GM18858 (cell line): ENCODE data around the gene NINJ2.
A peak's percentile ranks its signal among the peaks of the same experiment; 100 is the strongest.
"Not testable (repeated sequence)": the region's sequence is repeated elsewhere in the genome, so short reads cannot be mapped to it uniquely, and the experiment has no call there.

Experiments
- ATAC-seq: cut with Tn5 transposase; IDR thresholded peaks from one replicate; pipeline ENCODE4 v1.9.1; 2021; ENCODE audit not compliant: unreplicated experiment

Gene NINJ2

GRCh38 chr12:642633-643474 lies 20.4 kb downstream of the NINJ2 start:
- ATAC-seq = peak; percentile 40

- ATAC-seq = not testable (repeated sequence)
These were observed 21.9 kb downstream of the NINJ2 start for GRCh38 chr12:641321-641720.

- no peak for ATAC-seq
These were observed 22.5 kb downstream of the NINJ2 start for GRCh38 chr12:640773-641172.

DNA sequence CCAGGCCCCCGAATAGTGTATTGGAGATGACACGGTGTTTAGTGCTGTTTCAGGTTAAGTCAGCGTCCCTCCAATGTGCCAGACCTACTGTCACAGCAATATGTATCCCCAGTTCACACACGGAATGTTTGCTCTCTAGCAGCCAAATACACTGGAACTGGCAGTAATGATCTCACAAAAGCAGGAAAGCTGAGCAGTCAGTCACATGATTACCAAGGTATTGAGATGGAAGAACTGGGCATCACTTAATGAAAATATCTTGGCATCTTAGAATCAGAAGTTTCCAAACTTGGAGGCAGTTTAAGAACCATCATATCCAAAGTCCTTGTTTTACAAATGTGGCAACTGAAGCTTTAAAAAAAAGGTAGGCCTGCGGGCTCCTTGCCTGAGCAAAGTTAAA lies 23.3 kb downstream of the NINJ2 start:
- no peak for ATAC-seq

GRCh38 chr12:639566-639965 lies 23.7 kb downstream of the NINJ2 start:
- no peak for ATAC-seq

GRCh38 chr12:638953-639557 lies 24.2 kb downstream of the NINJ2 start:
- ATAC-seq = no peak

DNA sequence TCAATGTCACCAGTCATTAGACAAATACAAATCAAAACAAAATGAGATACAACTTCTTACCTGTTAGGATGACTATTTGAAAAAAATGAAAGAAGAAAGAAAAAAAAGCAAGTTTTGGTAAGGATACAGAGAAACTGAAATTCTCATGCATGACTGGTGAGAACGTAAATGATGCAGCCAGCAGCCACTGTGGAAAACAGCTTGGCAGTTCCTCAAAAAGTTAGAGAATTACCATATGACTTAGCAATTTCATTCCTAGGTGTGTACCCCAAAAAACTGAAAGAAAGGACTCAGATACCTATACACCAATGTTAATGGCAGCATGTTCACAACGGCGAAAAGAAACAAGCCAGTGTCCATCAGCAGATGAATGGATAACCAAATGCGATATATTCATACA lies 26.6 kb downstream of the NINJ2 start:
- no peak for ATAC-seq

- ATAC-seq = no peak
These were observed 29.5 kb downstream of the NINJ2 start for GRCh38 chr12:633731-634130.

DNA sequence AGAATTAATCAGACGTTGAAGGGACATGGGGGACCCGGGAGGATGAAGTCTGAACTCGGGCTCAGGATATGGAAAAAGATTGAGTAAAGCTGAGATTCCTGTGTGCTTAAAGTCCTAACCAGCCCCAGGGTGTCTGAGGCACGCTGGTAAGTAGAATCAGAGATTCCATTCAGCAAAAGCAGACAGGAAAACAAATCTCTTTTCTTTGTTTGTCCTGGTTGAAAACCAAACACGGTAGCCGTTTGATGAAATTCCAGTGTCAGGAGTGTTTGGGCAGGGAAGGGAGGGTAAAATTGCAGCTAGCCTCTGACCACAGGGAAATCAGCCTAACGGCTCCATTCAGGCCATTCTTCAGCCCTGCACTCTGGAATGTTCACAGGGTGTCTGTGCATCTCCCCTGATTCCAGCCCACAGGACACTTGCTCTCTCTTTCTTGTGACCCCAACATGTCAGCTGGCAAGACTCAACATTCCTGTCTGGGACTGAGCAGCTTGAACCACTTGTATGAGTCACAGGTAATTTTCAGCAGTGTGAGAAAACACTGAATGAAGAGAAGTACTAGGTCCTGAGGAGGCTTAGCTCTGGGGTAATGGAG lies 31.0 kb downstream of the NINJ2 start:
- ATAC-seq = no peak

DNA sequence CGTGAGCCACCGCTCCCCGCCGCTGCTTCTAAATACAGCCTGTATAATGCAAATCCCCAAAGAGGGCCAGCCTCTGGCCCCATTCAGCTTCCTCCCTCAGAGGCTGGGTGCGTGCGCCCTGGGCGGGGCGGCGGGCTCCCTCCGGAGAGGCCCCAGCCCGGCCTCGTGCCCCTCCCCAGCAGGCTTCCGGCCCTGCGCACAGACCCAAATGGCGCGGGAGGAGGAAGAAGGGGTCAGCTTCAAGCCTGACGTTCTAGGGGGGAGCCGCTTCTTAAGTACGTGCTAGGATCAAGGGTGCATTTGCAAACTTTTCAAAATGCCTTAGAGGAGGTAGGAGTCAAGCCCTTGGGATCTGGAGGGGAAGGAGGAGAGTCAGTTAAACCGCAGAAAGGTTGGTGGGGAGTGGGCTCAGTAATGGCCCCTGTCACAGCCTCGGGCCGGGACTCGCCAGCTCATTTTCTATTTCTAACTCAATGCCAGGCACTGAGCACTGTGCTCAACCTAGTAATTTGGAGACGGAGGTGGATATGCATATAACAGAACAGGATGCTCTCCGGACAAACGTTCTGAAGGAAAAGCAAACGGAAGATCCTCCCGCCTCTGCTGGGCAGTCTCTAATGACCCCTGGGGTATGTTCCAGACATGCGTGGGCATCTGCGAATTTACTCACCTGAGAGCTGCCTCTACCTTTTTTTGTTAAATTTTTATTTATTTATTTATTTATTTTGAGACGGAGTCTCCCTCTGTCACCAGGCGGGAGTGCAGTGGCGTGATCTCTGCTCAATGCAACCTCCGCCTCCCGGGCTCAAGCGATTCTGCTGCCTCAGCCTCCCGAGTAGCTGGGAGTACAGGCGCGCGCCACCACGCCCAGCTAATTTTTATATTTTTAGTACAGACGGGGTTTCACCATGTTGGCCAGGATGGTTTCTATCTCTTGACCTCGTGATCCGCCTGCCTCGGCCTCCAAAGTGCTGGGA lies 32.3 kb downstream of the NINJ2 start:
- no peak for ATAC-seq

GRCh38 chr12:628742-629078 lies 34.5 kb downstream of the NINJ2 start:
- ATAC-seq = not testable (repeated sequence)

DNA sequence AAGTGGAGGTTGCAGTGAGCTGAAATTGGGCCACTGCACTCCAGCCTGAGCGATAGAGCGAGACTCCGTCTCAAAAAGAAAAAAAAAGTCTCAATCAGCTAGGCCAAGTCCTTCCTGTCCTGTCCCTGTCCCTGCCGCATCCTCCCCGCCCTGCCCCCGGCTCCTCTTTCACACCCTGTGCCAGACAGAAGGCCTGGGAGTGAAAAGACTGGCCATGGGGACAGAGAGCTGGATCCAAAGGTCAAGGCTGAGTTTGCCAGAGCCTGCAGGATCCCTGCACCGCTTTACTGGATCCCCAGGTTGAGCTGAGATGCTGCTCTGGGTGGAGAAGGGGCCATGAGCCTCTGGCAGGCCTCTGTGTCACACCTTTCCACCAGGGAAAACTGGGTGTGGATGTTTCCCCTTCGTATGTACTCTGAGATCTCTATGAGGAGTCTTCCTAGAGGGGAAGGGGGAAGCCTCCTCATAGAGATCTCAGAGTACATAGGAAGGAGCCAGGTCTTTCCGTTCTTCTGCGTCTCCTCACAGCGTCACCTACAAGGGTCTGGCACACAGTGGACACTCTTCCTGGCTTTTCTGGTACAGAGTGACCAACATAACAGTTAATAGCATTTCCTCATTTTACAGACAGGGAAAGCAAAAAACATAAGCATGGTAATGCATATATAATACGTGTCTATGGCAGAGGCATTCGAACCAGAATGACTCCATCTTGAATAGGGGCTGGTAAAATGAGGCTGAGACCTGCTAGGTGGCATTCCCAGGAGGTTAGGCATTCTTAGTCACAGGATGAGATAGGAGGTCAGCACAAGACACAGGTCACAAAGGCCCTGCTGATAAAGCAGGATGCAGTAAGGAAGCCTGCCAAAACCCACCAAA lies 35.1 kb downstream of the NINJ2 start:
- ATAC-seq = no peak

DNA sequence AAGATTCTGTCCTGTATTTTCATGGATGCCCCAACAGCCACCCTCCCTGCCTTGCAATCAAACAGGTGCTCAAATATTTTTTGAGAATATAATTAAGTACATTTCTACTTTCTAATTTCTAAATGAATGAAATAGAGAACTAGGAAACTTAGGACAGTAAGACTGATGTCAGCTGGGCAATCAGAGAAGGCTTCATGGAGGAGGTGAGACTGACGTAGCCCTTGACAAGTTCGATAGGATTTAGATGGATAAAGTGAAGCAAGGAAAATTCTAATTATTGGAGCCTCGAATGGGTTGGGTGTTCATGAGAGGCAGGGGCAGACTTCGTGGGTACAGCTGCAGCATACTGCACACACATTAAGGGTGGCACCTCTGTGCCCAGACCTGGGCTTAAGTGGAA lies 36.0 kb downstream of the NINJ2 start:
- no peak for ATAC-seq

DNA sequence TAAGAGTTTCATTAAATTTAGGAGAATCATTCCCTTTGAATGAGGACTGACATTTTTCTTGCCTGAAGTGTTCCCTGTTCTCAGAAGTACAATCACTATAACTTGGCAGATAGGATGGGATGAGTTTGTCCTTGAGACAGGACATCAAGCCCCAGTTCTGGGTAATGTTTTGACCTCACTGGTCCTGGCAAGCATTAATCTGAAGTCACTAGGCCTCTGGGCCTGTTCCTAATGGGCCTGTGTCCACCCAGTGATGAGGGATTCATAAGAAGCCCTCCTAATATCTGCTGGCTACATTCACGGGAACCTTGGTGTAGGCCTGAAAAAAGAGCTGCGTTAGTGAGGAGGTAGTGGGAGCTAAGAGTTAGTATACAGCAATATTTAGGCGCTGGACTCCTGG lies 37.2 kb downstream of the NINJ2 start:
- no peak for ATAC-seq

DNA sequence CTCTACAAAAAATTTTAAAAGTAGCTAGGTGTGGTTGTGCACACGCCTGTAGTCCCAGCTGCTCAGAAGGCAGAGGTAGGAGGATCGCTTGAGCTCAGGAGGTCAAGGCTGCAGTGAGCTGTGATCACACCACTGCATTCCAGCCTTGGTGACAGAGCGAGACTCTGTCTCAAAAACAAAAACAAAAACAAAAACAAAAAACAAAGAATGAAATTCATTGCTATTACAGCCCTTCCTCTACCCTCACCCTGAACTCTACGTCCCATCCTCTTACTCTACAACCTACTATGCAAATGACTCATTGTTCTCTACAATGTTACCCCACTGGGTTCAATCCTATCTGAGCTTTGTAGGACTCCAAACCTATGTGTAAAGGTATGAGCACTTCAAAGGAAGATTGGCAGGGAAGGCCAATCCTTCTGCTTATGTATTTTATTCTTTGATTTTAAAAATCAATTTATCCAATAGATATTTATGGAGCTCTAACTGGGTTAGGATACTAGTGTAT lies 39.3 kb downstream of the NINJ2 start:
- ATAC-seq = no peak

GRCh38 chr12:623172-623864 lies 39.9 kb downstream of the NINJ2 start:
- ATAC-seq = no peak

DNA sequence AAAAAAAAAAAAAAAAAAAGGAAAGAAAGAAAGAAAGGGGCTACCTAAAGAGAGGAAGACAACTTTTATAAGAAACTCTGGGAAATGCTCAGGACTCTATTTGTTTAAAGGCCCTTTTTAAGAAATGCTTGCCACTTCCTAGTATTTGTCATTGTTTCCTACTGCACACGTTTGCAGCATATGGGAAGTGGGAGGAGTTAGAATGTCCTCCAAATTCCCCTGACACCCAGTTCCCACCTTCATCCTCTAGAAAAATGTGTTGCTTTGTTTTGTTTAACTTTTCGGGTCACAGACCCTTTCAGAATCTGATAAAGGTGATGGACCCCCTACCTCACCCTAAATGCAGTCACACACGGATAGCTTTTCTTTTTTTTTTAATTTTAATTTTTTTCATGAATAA lies 40.8 kb downstream of the NINJ2 start:
- no peak for ATAC-seq

GRCh38 chr12:619346-619745 lies 43.9 kb downstream of the NINJ2 start:
- ATAC-seq = no peak

- ATAC-seq = no peak
These were observed 44.6 kb downstream of the NINJ2 start for GRCh38 chr12:618605-619004.
